ENCODE results near the gene PLCD1.

- TF ChIP-seq POLR2A (IDR thresholded peaks at IDR 0.05), result no peak
- TF ChIP-seq CTCF (IDR thresholded peaks at IDR 0.05), result no peak
- no peak for TF ChIP-seq POLR2AphosphoS5 (IDR thresholded peaks at IDR 0.05; ENCODE audit: insufficient read depth in 1 of 2, low read depth in 1 of 2)
Observed at GRCh38 chr3:38006445-38006995, 22.9 kb downstream of the PLCD1 start.

All from vagina (tissue), 2 donors.